ENCODE results near the gene CACNB3. TPM values are rescaled to one million over a fixed set of nuclear protein-coding genes. Genes with fewer than 3 reads are reported as not detected.

CACNB3 gene
- total and polyA plus RNA-seq, 2 of the 13 experiments (the other 11 are each of a cell fraction or from before 2014, with no cell fraction given): 0.29 to 0.54 TPM

DNA sequence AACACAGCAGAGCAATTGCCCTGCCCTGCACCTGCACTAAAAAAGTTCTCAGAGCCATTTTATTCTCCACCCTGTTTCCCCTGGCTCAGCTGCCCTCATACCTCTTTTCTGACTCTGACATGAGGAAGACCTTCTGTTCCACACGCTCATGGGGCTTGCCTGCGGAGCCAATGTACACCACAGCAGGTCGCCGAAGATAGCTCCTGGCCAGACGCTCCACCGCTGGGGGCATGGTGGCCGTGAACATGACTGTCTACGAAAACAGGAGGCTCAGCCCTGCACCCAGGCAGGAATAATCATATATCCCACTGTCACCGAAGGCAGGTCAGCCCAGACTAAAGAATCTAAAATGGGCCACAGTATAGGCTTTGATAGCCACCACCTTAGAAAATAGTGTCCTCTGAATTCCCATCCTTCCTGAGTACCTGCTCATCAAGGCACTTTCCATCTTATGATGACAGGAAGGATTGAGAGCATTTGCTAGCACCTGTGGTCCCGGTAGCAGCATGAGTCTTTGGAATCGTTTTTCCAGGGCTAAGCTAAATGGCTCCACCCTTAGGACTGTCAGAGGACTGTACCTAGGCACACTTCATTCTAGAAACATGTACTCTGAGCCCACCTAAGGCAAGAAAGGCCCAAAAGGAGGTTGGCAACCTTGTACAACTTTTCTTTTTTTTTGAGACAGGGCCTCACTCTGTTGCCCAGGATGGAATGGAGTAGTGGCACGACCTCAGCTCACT lies 14.2 kb downstream of the CACNB3 start:
- ChIA-PET CTCF (ENCODE audit: low intra/inter-chr PET ratio, low total read pairs) (no interaction called here), POLR2A (no interaction called here)
- Histone ChIP-seq H3K4me2 (ENCODE audit: low read depth, low read length) (no peak overlapping the region), H4K20me1 (ENCODE audit: insufficient read depth, low read length) (no peaks in the 10 kb centered on the region), H3K79me2 (ENCODE audit: insufficient read depth, low read length) (no peaks in the 10 kb centered on the region), H3K36me3 (replicated peaks in 1 of 2; ENCODE audit: control insufficient read depth in 1 of 2, insufficient read depth in 2 of 2, low read length in 2 of 2) (peaks cover 39 to 64% of the 10 kb centered on the region in 2 experiments), H3K27ac (ENCODE audit: extremely low read length, insufficient read depth, low read length) (no peak overlapping the region), H2AFZ (ENCODE audit: low read length) (no peak overlapping the region), H3K4me3 (replicated peaks in 1 of 3; ENCODE audit: insufficient read depth in 1 of 3, low read depth in 2 of 3, low read length in 3 of 3) (no peak overlapping the region), H3K27me3 (ENCODE audit: control insufficient read depth in 1 of 2, insufficient read depth in 2 of 2, low read length in 2 of 2) (no peaks in the 10 kb centered on the region), H3K9me3 (ENCODE audit: low read length) (no peaks in the 10 kb centered on the region), H3K9ac (ENCODE audit: insufficient read depth, low read depth, low read length) (no peak overlapping the region), H3K4me1 (ENCODE audit: insufficient read depth, low read length) (no peaks in the 10 kb centered on the region)
- 95% methylated on average over 10 of the region's 12 CpGs for WGBS (ENCODE audit: low lambda C conversion rate)
- ATAC-seq (no peak), FAIRE-seq (no peak), DNase-seq (ENCODE audit: low spot score) (no peak)
- intact Hi-C loops (cut with micrococcal nuclease; ENCODE audit: unreplicated experiment) (no loop called here), in situ Hi-C loops (cut with HindIII; ENCODE audit: extremely low pct_ligation_motif_present, low pct_unique_long_range_greater_than_20kb) (no loop called here)
- BruUV-seq (replicated peaks): no TSS peak
- no peak for TF ChIP-seq ZNF891 (CRISPR knock-in tag; IDR thresholded peaks at IDR 0.05)
- TF ChIP-seq, protein P1, sequence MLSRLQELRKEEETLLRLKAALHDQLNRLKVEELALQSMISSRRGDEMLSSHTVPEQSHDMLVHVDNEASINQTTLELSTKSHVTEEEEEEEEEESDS (CRISPR knock-in tag; IDR thresholded peaks at IDR 0.05; ENCODE audit: borderline replicate concordance): no peak
- TF ChIP-seq ZNF83 (CRISPR knock-in tag; IDR thresholded peaks at IDR 0.05; ENCODE audit: borderline replicate concordance): no peak
- TF ChIP-seq SP5 (CRISPR knock-in tag; IDR thresholded peaks at IDR 0.05; ENCODE audit: borderline replicate concordance, low read depth): no peak
- no peak for TF ChIP-seq TBL1XR1 (IDR thresholded peaks at IDR 0.05; ENCODE audit: borderline replicate concordance, low read length, partially characterized antibody)
- no peak for TF ChIP-seq ZNF619 (CRISPR knock-in tag; IDR thresholded peaks at IDR 0.05)
- TF ChIP-seq SP1 (IDR thresholded peaks at IDR 0.05): no peak
- no peak for TF ChIP-seq SP1 (CRISPR knock-in tag; IDR thresholded peaks at IDR 0.05)
- no peak for TF ChIP-seq ZNF558 (CRISPR knock-in tag; IDR thresholded peaks at IDR 0.05; ENCODE audit: borderline replicate concordance)
- TF ChIP-seq MEF2D (CRISPR knock-in tag; IDR thresholded peaks at IDR 0.05): no peak
- no peak for TF ChIP-seq ZNF451 (CRISPR knock-in tag; IDR thresholded peaks at IDR 0.05)
- no peak for TF ChIP-seq GATAD1 (CRISPR knock-in tag; IDR thresholded peaks at IDR 0.05)
- TF ChIP-seq POLR2G (IDR thresholded peaks at IDR 0.05; ENCODE audit: low read depth, low read length): no peak
- no peak for TF ChIP-seq HIVEP1 (CRISPR knock-in tag; IDR thresholded peaks at IDR 0.05)
- no peak for TF ChIP-seq ZNF382 (CRISPR knock-in tag; IDR thresholded peaks at IDR 0.05; ENCODE audit: borderline replicate concordance)
- TF ChIP-seq ZNF674 (CRISPR knock-in tag; IDR thresholded peaks at IDR 0.05; ENCODE audit: low read depth): no peak
- TF ChIP-seq, protein P2, sequence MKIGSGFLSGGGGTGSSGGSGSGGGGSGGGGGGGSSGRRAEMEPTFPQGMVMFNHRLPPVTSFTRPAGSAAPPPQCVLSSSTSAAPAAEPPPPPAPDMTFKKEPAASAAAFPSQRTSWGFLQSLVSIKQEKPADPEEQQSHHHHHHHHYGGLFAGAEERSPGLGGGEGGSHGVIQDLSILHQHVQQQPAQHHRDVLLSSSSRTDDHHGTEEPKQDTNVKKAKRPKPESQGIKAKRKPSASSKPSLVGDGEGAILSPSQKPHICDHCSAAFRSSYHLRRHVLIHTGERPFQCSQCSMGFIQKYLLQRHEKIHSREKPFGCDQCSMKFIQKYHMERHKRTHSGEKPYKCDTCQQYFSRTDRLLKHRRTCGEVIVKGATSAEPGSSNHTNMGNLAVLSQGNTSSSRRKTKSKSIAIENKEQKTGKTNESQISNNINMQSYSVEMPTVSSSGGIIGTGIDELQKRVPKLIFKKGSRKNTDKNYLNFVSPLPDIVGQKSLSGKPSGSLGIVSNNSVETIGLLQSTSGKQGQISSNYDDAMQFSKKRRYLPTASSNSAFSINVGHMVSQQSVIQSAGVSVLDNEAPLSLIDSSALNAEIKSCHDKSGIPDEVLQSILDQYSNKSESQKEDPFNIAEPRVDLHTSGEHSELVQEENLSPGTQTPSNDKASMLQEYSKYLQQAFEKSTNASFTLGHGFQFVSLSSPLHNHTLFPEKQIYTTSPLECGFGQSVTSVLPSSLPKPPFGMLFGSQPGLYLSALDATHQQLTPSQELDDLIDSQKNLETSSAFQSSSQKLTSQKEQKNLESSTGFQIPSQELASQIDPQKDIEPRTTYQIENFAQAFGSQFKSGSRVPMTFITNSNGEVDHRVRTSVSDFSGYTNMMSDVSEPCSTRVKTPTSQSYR (CRISPR knock-in tag; IDR thresholded peaks at IDR 0.05; ENCODE audit: borderline replicate concordance): no peak
- TF ChIP-seq ZNF782 (CRISPR knock-in tag; IDR thresholded peaks at IDR 0.05; ENCODE audit: borderline replicate concordance): no peak
- TF ChIP-seq, protein P3, sequence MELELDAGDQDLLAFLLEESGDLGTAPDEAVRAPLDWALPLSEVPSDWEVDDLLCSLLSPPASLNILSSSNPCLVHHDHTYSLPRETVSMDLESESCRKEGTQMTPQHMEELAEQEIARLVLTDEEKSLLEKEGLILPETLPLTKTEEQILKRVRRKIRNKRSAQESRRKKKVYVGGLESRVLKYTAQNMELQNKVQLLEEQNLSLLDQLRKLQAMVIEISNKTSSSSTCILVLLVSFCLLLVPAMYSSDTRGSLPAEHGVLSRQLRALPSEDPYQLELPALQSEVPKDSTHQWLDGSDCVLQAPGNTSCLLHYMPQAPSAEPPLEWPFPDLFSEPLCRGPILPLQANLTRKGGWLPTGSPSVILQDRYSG (CRISPR knock-in tag; IDR thresholded peaks at IDR 0.05): no peak
- TF ChIP-seq ZNF562 (CRISPR knock-in tag; IDR thresholded peaks at IDR 0.05; ENCODE audit: borderline replicate concordance): no peak
- TF ChIP-seq, protein P4, sequence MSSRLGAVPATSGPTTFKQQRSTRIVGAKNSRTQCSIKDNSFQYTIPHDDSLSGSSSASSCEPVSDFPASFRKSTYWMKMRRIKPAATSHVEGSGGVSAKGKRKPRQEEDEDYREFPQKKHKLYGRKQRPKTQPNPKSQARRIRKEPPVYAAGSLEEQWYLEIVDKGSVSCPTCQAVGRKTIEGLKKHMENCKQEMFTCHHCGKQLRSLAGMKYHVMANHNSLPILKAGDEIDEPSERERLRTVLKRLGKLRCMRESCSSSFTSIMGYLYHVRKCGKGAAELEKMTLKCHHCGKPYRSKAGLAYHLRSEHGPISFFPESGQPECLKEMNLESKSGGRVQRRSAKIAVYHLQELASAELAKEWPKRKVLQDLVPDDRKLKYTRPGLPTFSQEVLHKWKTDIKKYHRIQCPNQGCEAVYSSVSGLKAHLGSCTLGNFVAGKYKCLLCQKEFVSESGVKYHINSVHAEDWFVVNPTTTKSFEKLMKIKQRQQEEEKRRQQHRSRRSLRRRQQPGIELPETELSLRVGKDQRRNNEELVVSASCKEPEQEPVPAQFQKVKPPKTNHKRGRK (CRISPR knock-in tag; IDR thresholded peaks at IDR 0.05): no peak
